Globus pallidus (tissue), 1 donor: ENCODE results near the gene RHCE.
"Not testable (repeated sequence)": the region's sequence is repeated elsewhere in the genome, so short reads cannot be mapped to it uniquely, and the experiment has no call there.

Experiments used
- DNase-seq: peaks from one replicate; pipeline ENCODE4 v3.0.0-alpha.2; 2015; ENCODE audit warnings: low spot score

The RHCE gene

DNA sequence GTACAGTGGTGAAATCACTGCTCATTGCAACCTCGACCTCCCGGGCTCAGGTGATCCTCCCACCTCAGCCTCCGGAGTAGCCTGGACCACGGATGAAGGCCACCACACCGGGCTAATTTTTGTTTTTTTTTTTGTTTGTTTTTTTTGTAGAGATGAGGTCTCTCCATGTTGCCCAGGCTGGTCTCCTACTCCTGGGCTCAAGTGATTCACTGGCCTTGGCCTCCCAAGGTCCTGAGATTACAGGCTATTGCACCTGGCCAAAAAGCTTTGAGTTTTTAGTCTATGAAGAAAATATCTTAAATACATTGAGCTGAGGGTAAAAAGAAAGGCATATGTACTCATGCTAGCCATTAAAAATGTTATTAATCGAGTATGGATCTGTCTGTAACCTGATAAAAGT, 78.9 kb downstream of the RHCE start:
- DNase-seq = no peak

- peak; percentile 10 for DNase-seq
Observed at GRCh38 chr1:25338986-25339385, 81.6 kb downstream of the RHCE start.

- DNase-seq = peak; percentile 88
Observed at GRCh38 chr1:25338188-25338981, 82.2 kb downstream of the RHCE start, which contains the start of gene TMEM50A. Gene TMEM50A, plus strand, starts transcription at chr1:25338334. Its CDS starts 2,153 bp downstream, at chr1:25340487.

- peak; percentile 28 for DNase-seq
Observed at GRCh38 chr1:25337483-25338187, 83.0 kb downstream of the RHCE start.

DNA sequence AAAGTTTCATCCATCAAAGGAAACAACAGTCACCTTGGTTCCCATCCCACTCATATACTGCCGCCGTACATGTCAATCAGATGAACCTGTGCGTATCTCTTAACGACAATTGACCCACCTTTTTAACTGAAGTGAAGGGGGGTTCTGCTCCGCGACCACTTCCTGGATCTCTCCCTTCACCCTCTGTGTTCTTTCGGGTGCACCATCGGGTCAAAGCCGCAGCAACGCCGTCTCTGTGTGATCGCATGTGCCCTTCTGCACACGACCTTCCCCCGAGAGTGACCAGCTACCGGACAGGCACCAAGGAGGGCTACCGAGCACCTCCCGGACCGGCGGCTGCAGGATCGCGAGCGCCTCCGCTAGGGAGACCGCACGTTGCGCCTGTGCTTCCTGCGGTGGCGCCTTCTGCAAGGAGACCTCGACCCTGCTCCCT, 83.7 kb downstream of the RHCE start:
- peak; percentile 10 for DNase-seq

- DNase-seq = not testable (repeated sequence)
Observed at GRCh38 chr1:25329950-25330349, 90.7 kb downstream of the RHCE start.

GRCh38 chr1:25329336-25329735, 91.3 kb downstream of the RHCE start:
- not testable (repeated sequence) for DNase-seq

DNA sequence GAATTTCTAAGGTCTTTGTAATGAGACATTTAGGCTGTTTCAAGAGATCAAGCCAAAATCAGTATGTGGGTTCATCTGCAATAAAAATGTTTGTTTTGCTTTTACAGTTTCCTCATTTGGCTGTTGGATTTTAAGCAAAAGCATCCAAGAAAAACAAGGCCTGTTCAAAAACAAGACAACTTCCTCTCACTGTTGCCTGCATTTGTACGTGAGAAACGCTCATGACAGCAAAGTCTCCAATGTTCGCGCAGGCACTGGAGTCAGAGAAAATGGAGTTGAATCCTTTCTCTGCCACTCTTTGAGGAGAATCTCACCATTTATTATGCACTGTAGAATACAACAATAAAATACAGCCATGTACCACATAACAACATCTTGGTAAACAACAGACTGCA, 91.8 kb downstream of the RHCE start:
- not testable (repeated sequence) for DNase-seq

DNA sequence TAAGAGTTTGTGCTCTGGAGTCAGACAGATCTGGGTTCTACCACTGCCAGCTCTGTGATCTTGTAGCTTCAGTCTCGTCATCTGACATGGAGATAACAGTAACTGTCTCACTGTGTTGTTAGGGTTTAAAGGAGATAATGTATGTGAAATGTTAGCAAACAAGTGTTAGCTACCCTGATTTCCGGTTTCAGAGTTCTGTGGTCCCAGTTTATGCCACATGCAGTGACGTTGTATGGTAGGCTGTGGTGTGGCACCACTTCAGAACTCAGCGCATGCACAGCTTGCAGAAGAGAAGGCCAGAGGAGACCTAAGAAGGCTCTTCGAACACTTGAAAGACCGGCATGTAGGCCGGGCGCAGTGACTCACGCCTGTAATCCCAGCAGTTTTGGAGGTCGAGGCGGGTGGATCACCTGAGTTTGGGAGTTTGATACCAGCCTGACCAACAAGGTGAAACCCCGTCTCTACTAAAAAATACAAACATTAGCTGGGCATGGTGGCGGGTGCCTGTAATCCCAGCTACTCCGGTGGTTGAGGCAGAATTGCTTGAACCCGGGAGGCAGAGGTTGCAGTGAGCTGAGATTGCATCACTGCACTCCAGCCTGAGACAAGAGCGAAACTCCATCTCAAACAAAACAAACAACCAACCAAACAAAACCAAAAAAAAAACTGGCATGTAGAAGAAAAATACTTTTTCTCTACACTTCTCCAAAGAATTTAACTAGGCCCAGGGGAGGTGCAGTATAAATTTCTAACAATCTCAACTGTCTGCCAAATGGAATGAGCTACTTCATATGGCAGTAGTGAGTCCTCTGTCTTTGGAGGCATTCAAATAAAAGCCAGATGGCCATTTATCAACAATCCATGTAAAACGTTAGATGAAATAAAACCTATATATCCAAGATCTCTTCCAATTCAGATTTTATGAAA, 92.5 kb downstream of the RHCE start:
- not testable (repeated sequence) for DNase-seq

GRCh38 chr1:25324407-25324806, 96.2 kb downstream of the RHCE start:
- DNase-seq = not testable (repeated sequence)

- not testable (repeated sequence) for DNase-seq
Observed at GRCh38 chr1:25322127-25322526, 98.5 kb downstream of the RHCE start.

GRCh38 chr1:25320314-25320938, 100.2 kb downstream of the RHCE start:
- not testable (repeated sequence) for DNase-seq

DNA sequence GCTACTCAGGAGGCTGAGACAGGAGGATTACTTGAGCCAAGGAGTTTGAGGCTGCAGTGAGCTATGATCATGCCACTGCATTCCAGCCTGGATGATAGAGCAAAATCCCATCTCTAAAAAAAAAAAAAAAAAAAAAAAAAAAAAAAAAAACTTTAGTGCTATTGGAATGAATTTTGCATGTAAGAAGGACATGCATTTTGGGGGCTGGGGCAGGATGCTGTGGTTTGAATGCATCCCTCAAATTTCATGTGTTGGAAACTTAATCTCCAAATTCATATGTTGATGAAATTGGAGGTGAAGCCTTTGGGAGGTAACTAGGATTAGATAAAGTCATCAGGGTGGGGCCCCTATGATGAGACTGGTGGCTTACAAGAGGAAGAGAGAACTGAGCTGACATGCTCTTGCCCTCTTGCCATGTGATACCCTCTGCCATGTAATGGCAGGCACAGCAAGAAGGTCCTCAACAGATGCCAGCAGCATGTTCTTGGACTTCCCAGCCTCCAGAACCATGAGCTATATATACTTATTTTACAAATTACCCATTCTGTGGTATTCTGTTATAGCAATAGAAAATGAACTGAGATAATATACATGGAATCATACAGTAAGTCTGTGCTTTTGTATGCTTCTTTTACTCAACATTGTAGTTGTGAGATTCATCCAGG, 107.7 kb downstream of the RHCE start:
- DNase-seq = not testable (repeated sequence)
